SK-N-SH treated with all-trans-retinoic acid at 6 μM for 48 hours (cell line): Measurements from ENCODE around the gene RNU1-3.
"Not testable (repeated sequence)": the region's sequence is repeated elsewhere in the genome, so short reads cannot be mapped to it uniquely, and the experiment has no call there.

Experiments used
- CSDC2 ChIP-seq: fragments of 250-450 bp; sonication (Bioruptor Pico); IDR thresholded peaks from 2 replicates; pipeline ENCODE4 v1.5.0; 2020; ENCODE audit warnings: mild to moderate bottlenecking, moderate library complexity
- ESRRG ChIP-seq: fragments of 250-450 bp; sonication (Bioruptor Pico); IDR thresholded peaks from 2 replicates; pipeline ENCODE4 v1.6.1; 2021; ENCODE audit warnings: mild to moderate bottlenecking
- ISL1 ChIP-seq: fragments of 250-450 bp; sonication (Bioruptor Pico); IDR thresholded peaks from 2 replicates; pipeline ENCODE4 v2.1.2; 2022; ENCODE audit warnings: mild to moderate bottlenecking, moderate library complexity
- OSR1 ChIP-seq: fragments of 250-450 bp; sonication (Bioruptor Pico); IDR thresholded peaks from 2 replicates; pipeline ENCODE4 v1.8.0; 2022; ENCODE audit warnings: moderate library complexity, mild to moderate bottlenecking, inconsistent platforms
- PATZ1 ChIP-seq: fragments of 250-450 bp; sonication (Bioruptor Pico); IDR thresholded peaks from 2 replicates; pipeline ENCODE4 v1.8.0; 2020; ENCODE audit warnings: mild to moderate bottlenecking, moderate library complexity, borderline replicate concordance
- RARB ChIP-seq: fragments of 250-450 bp; sonication (Bioruptor Pico); IDR thresholded peaks from 2 replicates; pipeline ENCODE4 v1.8.0; 2021; ENCODE audit warnings: mild to moderate bottlenecking, moderate library complexity
- TOX ChIP-seq: fragments of 250-450 bp; sonication (Bioruptor Pico); IDR thresholded peaks from 2 replicates; pipeline ENCODE4 v1.8.0; 2021; ENCODE audit warnings: mild to moderate bottlenecking, moderate library complexity, borderline replicate concordance
- ZC3H10 ChIP-seq: fragments of 250-450 bp; sonication (Bioruptor Pico); IDR thresholded peaks from 2 replicates; pipeline ENCODE4 v1.5.1; 2021; ENCODE audit warnings: mild to moderate bottlenecking, moderate library complexity
- ZFP3 ChIP-seq: fragments of 250-450 bp; sonication (Bioruptor Pico); IDR thresholded peaks from 2 replicates; pipeline ENCODE4 v1.5.0; 2020; ENCODE audit warnings: mild to moderate bottlenecking, moderate library complexity
- ZFP30 ChIP-seq: fragments of 450-650 bp; formaldehyde crosslinking; IDR thresholded peaks from 2 replicates; pipeline ENCODE4 v1.5.0; 2022; ENCODE audit warnings: mild to moderate bottlenecking, moderate library complexity
- ZNF565 ChIP-seq: fragments of 450-650 bp; formaldehyde crosslinking; conservative IDR thresholded peaks from 2 replicates; pipeline ENCODE4 v1.5.0; 2020; ENCODE audit warnings: low read depth, mild to moderate bottlenecking, moderate library complexity
- ZNF8 ChIP-seq: fragments of 450-650 bp; formaldehyde crosslinking; IDR thresholded peaks from 2 replicates; pipeline ENCODE4 v1.5.0; 2020; ENCODE audit warnings: mild to moderate bottlenecking, moderate library complexity
- TF ChIP-seq, protein P1 (sequence below): fragments of 250-450 bp; sonication (Bioruptor Pico); IDR thresholded peaks from 2 replicates; pipeline ENCODE4 v1.5.0; 2020; ENCODE audit warnings: mild to moderate bottlenecking, moderate library complexity

DNA sequence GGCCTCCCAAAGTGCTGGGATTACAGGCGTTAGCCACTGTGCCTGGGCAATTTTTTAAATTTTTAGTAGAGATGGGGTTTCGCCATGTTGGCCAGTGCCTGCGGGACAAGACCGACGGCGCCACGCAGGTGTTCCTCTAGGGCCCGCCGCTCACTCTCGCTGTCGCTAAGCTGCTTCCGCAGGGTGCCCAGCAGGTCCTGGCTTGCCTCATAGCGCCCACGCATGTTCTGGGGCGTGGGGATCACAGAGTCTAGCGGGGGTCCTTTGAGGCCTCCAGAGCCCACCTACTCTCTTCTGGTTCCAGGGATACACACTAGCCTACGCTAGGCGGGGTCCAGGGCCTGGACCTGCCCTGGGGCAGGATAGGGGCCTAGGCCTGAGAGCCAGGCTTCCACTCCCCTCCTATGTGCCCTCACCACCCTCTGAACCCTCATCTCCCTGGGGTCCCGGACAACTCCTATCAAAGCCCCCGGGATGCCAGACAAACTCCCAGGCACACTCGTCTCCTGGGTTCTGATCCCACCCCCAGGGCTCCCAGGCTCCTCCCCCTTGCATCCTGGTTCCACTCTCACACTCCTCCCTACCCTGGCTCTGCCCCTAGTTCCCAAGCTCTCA is 36.7 kb downstream of the RNU1-3 start:
- not testable (repeated sequence) for TF ChIP-seq ZFP3; CSDC2 (CRISPR knock-in tag); RARB (CRISPR knock-in tag); ZC3H10 (CRISPR knock-in tag); PATZ1; ESRRG; TOX; OSR1; ISL1 (CRISPR knock-in tag); ZFP30 (CRISPR knock-in tag); ZNF565 (CRISPR knock-in tag); ZNF8 (CRISPR knock-in tag)
- TF ChIP-seq, protein P1, sequence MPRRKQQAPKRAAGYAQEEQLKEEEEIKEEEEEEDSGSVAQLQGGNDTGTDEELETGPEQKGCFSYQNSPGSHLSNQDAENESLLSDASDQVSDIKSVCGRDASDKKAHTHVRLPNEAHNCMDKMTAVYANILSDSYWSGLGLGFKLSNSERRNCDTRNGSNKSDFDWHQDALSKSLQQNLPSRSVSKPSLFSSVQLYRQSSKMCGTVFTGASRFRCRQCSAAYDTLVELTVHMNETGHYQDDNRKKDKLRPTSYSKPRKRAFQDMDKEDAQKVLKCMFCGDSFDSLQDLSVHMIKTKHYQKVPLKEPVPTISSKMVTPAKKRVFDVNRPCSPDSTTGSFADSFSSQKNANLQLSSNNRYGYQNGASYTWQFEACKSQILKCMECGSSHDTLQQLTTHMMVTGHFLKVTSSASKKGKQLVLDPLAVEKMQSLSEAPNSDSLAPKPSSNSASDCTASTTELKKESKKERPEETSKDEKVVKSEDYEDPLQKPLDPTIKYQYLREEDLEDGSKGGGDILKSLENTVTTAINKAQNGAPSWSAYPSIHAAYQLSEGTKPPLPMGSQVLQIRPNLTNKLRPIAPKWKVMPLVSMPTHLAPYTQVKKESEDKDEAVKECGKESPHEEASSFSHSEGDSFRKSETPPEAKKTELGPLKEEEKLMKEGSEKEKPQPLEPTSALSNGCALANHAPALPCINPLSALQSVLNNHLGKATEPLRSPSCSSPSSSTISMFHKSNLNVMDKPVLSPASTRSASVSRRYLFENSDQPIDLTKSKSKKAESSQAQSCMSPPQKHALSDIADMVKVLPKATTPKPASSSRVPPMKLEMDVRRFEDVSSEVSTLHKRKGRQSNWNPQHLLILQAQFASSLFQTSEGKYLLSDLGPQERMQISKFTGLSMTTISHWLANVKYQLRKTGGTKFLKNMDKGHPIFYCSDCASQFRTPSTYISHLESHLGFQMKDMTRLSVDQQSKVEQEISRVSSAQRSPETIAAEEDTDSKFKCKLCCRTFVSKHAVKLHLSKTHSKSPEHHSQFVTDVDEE (CRISPR knock-in tag), result not testable (repeated sequence)
